SK-N-SH treated with all-trans-retinoic acid at 6 μM for 48 hours (cell line): ENCODE data around the gene HIVEP2.
A peak's percentile ranks its signal among the peaks of the same experiment; 100 is the strongest.

Source experiments
- ATAC-seq: fragments of 200-7000 bp; cut with Tn5 transposase; 3 replicates; pipeline ENCODE4 v1.9.1; 2020; ENCODE audit warnings: mild to moderate bottlenecking, moderate library complexity
- ARNTL ChIP-seq: fragments of 450-650 bp; formaldehyde crosslinking; IDR thresholded peaks from 2 replicates; pipeline ENCODE4 v1.5.0; 2020; ENCODE audit warnings: low read depth, mild to moderate bottlenecking, moderate library complexity, borderline replicate concordance
- BACH2 ChIP-seq: fragments of 250-450 bp; sonication (Bioruptor Pico); IDR thresholded peaks from 2 replicates; pipeline ENCODE4 v1.9.0; 2021; ENCODE audit warnings: mild to moderate bottlenecking, borderline replicate concordance
- CREB5 ChIP-seq: fragments of 250-450 bp; sonication (Bioruptor Pico); IDR thresholded peaks from 2 replicates; pipeline ENCODE4 v1.5.1; 2020; ENCODE audit warnings: low read depth, mild to moderate bottlenecking, moderate library complexity
- CSDC2 ChIP-seq: fragments of 250-450 bp; sonication (Bioruptor Pico); IDR thresholded peaks from 2 replicates; pipeline ENCODE4 v1.5.0; 2020; ENCODE audit warnings: mild to moderate bottlenecking, moderate library complexity
- CSRNP3 ChIP-seq: fragments of 250-450 bp; sonication (Bioruptor Pico); IDR thresholded peaks from 2 replicates; pipeline ENCODE4 v1.5.1; 2021; ENCODE audit warnings: mild to moderate bottlenecking, moderate library complexity
- ESRRG ChIP-seq: fragments of 250-450 bp; sonication (Bioruptor Pico); IDR thresholded peaks from 2 replicates; pipeline ENCODE4 v1.6.1; 2021; ENCODE audit warnings: mild to moderate bottlenecking
- GLIS3 ChIP-seq: fragments of 250-450 bp; sonication (Bioruptor Pico); IDR thresholded peaks from 2 replicates; pipeline ENCODE4 v1.5.0; 2020; ENCODE audit warnings: mild to moderate bottlenecking, moderate library complexity
- ISL1 ChIP-seq: fragments of 250-450 bp; sonication (Bioruptor Pico); IDR thresholded peaks from 2 replicates; pipeline ENCODE4 v2.1.2; 2022; ENCODE audit warnings: mild to moderate bottlenecking, moderate library complexity
- OSR1 ChIP-seq: fragments of 250-450 bp; sonication (Bioruptor Pico); IDR thresholded peaks from 2 replicates; pipeline ENCODE4 v1.8.0; 2022; ENCODE audit warnings: moderate library complexity, mild to moderate bottlenecking, inconsistent platforms
- POU6F1 ChIP-seq: fragments of 250-450 bp; sonication (Bioruptor Pico); IDR thresholded peaks from 2 replicates; pipeline ENCODE4 v1.8.0; 2021; ENCODE audit warnings: low read depth, mild to moderate bottlenecking, moderate library complexity, borderline replicate concordance
- PPARA ChIP-seq: fragments of 250-450 bp; sonication (Bioruptor Pico); IDR thresholded peaks from 2 replicates; pipeline ENCODE4 v1.5.0; 2020; ENCODE audit warnings: mild to moderate bottlenecking, borderline replicate concordance
- RARB ChIP-seq: fragments of 250-450 bp; sonication (Bioruptor Pico); IDR thresholded peaks from 2 replicates; pipeline ENCODE4 v1.8.0; 2021; ENCODE audit warnings: mild to moderate bottlenecking, moderate library complexity
- SNAI2 ChIP-seq: fragments of 250-450 bp; sonication (Bioruptor Pico); IDR thresholded peaks from 2 replicates; pipeline ENCODE4 v1.5.0; 2020; ENCODE audit warnings: mild to moderate bottlenecking, moderate library complexity
- TCF4 ChIP-seq: fragments of 250-450 bp; sonication (Bioruptor Pico); IDR thresholded peaks from 2 replicates; pipeline ENCODE4 v1.8.0; 2021; ENCODE audit warnings: mild to moderate bottlenecking, moderate library complexity, borderline replicate concordance
- TOX ChIP-seq: fragments of 250-450 bp; sonication (Bioruptor Pico); IDR thresholded peaks from 2 replicates; pipeline ENCODE4 v1.8.0; 2021; ENCODE audit warnings: mild to moderate bottlenecking, moderate library complexity, borderline replicate concordance
- TSHZ2 ChIP-seq: fragments of 250-450 bp; sonication (Bioruptor Pico); IDR thresholded peaks from 2 replicates; pipeline ENCODE4 v1.5.0; 2020; ENCODE audit warnings: mild to moderate bottlenecking, moderate library complexity
- ZC3H10 ChIP-seq: fragments of 250-450 bp; sonication (Bioruptor Pico); IDR thresholded peaks from 2 replicates; pipeline ENCODE4 v1.5.1; 2021; ENCODE audit warnings: mild to moderate bottlenecking, moderate library complexity
- ZFP3 ChIP-seq: fragments of 250-450 bp; sonication (Bioruptor Pico); IDR thresholded peaks from 2 replicates; pipeline ENCODE4 v1.5.0; 2020; ENCODE audit warnings: mild to moderate bottlenecking, moderate library complexity
- ZFP30 ChIP-seq: fragments of 450-650 bp; formaldehyde crosslinking; IDR thresholded peaks from 2 replicates; pipeline ENCODE4 v1.5.0; 2022; ENCODE audit warnings: mild to moderate bottlenecking, moderate library complexity
- ZNF565 ChIP-seq: fragments of 450-650 bp; formaldehyde crosslinking; conservative IDR thresholded peaks from 2 replicates; pipeline ENCODE4 v1.5.0; 2020; ENCODE audit warnings: low read depth, mild to moderate bottlenecking, moderate library complexity
- ZNF70 ChIP-seq: fragments of 450-650 bp; formaldehyde crosslinking; IDR thresholded peaks from 2 replicates; pipeline ENCODE4 v1.5.0; 2020; ENCODE audit warnings: mild to moderate bottlenecking, moderate library complexity
- ZNF8 ChIP-seq: fragments of 450-650 bp; formaldehyde crosslinking; IDR thresholded peaks from 2 replicates; pipeline ENCODE4 v1.5.0; 2020; ENCODE audit warnings: mild to moderate bottlenecking, moderate library complexity
- TF ChIP-seq, protein P1 (sequence below): fragments of 250-450 bp; sonication (Bioruptor Pico); IDR thresholded peaks from 2 replicates; pipeline ENCODE4 v1.8.0; 2020; ENCODE audit warnings: mild to moderate bottlenecking, moderate library complexity, borderline replicate concordance

The HIVEP2 gene

DNA sequence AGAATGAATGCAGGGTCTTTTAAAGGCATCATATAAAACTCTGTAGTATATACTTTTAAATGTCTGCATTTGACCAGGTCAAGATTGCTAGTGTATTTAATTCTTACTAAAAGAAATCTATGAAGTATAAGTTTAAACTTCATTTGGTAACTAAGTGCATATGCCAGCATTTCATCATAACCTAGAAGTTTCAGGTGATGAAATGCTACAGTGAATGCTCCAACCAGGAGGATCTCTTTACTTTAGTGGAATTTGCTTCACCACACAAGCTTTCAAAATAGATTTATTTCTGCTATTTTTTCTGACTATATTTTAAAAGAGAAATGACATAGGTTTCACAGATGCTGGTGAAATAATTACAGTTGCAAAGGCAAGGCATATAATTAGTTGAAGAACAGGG is 141.9 kb downstream of the HIVEP2 start:
- no peak for ATAC-seq
- TF ChIP-seq TSHZ2 (CRISPR knock-in tag) (no peak), RARB (CRISPR knock-in tag) (no peak), ZNF565 (CRISPR knock-in tag) (no peak), PPARA (CRISPR knock-in tag) (no peak), ISL1 (CRISPR knock-in tag) (no peak), ZNF8 (no peak), SNAI2 (CRISPR knock-in tag) (no peak), ARNTL (no peak), ESRRG (no peak), CSRNP3 (CRISPR knock-in tag) (no peak), BACH2 (CRISPR knock-in tag) (no peak), ZNF70 (no peak), CSDC2 (CRISPR knock-in tag) (no peak), ZC3H10 (CRISPR knock-in tag) (no peak), TOX (CRISPR knock-in tag) (no peak), ZFP3 (no peak), ZFP30 (CRISPR knock-in tag) (no peak), GLIS3 (CRISPR knock-in tag) (no peak), OSR1 (CRISPR knock-in tag) (no peak), TCF4 (no peak)

- peak; percentile 97 for ATAC-seq
- TF ChIP-seq GLIS3 (CRISPR knock-in tag) (no peak), ZNF8 (no peak), CSDC2 (CRISPR knock-in tag) (peak; percentile 91; the same call in 1 of the 2 replicates), CREB5 (peak; percentile 30; the same call in 1 of the 2 replicates), ZFP3 (peak; percentile 87), BACH2 (CRISPR knock-in tag) (no peak), SNAI2 (CRISPR knock-in tag) (0 out of 2 replicates have a peak, but pooled peaks have one; percentile 61), ISL1 (CRISPR knock-in tag) (peak; percentile 39; the same call in 1 of the 2 replicates)
- TF ChIP-seq, protein P1, sequence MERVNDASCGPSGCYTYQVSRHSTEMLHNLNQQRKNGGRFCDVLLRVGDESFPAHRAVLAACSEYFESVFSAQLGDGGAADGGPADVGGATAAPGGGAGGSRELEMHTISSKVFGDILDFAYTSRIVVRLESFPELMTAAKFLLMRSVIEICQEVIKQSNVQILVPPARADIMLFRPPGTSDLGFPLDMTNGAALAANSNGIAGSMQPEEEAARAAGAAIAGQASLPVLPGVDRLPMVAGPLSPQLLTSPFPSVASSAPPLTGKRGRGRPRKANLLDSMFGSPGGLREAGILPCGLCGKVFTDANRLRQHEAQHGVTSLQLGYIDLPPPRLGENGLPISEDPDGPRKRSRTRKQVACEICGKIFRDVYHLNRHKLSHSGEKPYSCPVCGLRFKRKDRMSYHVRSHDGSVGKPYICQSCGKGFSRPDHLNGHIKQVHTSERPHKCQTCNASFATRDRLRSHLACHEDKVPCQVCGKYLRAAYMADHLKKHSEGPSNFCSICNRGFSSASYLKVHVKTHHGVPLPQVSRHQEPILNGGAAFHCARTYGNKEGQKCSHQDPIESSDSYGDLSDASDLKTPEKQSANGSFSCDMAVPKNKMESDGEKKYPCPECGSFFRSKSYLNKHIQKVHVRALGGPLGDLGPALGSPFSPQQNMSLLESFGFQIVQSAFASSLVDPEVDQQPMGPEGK (CRISPR knock-in tag), result no peak
Measured at GRCh38 chr6:142802124-142802523, 142.9 kb downstream of the HIVEP2 start.

DNA sequence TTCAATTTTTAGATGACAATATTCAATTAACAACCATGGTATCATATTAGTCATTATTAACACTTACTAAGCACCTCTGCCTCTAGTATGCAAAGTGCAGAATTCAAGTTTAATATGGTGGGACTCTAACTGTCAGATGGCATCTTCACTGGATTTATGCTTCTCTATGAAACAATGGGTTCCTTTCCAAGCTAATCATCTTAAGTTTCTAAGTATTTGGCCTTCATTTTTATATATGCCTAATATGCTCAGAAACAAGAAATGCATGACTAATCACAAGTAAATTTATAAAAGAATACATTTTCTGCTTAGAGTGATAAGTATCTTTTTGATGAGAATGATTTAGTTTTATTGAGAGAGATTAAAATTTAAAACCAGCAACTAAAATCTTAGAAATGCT is 144.7 kb downstream of the HIVEP2 start:
- peak; percentile 16; the same call in 2 of the 3 replicates for ATAC-seq
- TF ChIP-seq ISL1 (CRISPR knock-in tag), result peak; percentile 60
- TF ChIP-seq BACH2 (CRISPR knock-in tag), result no peak
- TF ChIP-seq, all 23 proteins: peak for 1

DNA sequence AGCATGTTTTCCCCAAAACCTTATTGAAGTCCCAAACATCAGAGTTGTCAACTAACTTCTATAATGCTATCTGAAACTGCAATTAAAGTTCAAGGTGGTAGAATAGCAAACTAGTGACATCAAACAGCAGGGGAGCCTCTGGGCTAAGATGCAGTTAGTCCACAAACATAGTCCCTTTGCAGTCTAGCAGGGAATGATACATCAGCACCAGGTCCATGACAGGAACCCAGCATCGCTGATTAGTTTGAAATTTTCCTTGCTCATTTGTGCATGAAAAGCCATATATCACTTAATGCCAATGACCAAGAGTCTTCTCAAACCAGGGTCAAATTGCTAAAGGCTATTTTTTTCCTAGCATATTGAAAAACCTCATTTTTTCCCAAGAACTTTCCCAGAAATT is 145.3 kb downstream of the HIVEP2 start:
- no peak for ATAC-seq
- no peak for TF ChIP-seq CSRNP3 (CRISPR knock-in tag)
- TF ChIP-seq ARNTL, result no peak
- TF ChIP-seq, protein P1 (CRISPR knock-in tag), result no peak
- TF ChIP-seq ZNF70, result no peak
- TF ChIP-seq ZNF8, result no peak
- TF ChIP-seq BACH2 (CRISPR knock-in tag), result no peak
- no peak for TF ChIP-seq CSDC2 (CRISPR knock-in tag)
- TF ChIP-seq GLIS3 (CRISPR knock-in tag), result no peak
- no peak for TF ChIP-seq POU6F1 (CRISPR knock-in tag)
- TF ChIP-seq ZC3H10 (CRISPR knock-in tag), result no peak
